ENCODE data around the gene FAM107B.

The FAM107B gene

DNA sequence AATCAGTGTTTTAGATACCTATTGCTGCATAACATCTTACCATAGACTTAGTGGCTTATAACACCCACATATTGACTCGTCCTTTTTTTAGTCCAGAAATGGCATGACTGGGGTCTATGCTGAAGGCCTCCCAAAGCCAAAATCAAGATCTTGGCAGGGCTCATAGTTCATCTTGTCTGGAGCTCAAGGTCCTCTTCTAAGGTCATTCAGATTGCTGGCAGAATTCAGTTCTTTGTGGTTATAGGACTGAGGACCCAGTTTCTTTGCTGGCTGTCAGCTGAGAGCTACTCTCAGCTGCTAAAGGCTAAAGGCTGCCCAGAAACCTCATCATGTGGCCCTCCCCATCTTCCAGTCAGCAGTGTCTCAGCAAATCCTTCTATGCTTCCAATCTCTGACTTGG lies 165.5 kb downstream of the FAM107B start:
- no peak for TF ChIP-seq TEAD4 (IDR thresholded peaks at IDR 0.05)

DNA sequence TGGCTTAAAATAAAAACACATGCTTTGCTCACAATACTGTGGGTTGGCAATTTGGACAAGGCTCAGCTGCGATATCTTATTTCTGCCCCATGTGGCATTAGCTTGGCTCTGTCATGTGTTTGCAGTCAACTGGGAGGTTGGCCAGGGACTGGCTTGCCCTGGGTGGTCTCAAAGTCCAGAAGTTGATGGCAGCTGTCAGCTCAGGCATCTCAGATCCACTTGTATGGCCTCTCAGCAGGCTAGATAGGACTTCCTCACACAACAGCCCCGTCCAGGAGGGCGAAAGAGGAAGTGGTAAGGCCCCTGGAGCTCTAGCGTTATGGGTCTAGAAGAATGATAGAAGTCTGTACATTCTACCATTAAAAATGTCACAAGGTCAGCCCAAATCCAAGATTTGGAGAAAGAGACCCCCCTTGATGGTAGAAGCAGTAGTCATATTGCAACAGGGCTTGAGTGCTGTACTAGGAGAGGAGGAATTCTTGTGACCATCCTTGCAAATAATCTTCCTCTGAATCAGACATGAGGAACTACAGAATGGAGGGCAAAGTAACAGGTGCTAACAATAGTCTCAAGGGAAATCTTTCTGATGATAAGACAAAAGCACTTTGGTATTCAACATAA lies 166.2 kb downstream of the FAM107B start:
- TF ChIP-seq FOXM1 (IDR thresholded peaks at IDR 0.05; ENCODE audit: borderline replicate concordance, low read depth) = no peak
- no peak for TF ChIP-seq ZBTB7A (IDR thresholded peaks at IDR 0.05; ENCODE audit: low read depth)
- TF ChIP-seq NFIC (IDR thresholded peaks at IDR 0.05) = no peak

DNA sequence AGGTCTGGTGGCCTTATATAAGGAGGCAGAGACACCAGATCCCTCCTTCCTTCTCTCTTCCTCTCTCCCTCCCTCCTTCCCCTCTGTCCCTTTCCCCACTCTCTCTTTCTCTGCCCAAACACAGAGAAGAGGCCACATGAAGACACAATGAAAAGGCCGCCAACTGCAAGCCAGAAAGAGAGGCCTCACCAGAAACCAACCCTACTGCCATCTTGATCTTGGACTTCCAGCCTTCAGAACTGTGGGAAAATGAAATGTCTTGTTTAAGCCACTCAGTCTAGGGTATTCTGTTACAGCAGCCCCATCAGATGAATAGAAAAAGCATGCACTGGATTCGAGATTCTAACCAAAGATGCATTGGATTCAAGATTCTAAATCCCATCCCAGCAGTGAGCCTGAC lies 168.1 kb downstream of the FAM107B start:
- no peak for TF ChIP-seq YY1 (IDR thresholded peaks at IDR 0.05; ENCODE audit: low read depth)
- TF ChIP-seq NFIC (IDR thresholded peaks at IDR 0.05) = no peak
- no peak for TF ChIP-seq ZBTB7A (IDR thresholded peaks at IDR 0.05; ENCODE audit: low read depth)
- TF ChIP-seq TEAD4 (IDR thresholded peaks at IDR 0.05) = no peak

DNA sequence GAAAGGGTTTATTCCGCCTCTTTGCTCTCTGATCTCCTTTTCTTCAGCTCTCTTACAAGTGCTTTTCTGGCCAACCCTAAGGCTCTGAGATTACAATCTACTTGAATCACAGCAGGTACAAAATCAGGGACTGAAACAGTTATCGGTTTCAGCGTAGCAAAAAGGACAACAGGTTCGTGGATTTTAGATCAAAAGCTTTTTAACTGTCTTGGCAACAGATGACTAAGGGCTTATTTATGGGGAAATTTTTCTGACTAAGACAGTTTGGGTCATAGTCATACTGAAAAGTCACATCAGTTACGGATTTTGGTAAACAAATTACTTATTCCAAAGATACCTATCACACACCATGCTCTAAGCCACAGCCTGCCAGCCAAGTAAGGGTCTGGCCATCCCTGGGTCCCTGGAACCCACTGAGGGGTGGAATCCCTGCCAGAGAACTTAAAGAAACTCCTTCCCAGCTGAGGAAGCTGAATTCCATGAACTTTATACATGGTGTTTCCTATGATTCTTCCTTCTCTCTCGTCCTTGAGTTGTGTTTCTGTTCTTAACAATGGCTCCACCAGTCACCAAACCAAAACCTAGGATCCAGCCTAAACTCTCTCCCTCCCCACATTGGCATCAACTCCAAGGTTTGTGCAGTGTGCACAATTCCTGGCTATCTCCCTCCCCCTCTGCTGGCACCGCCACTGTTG lies 169.3 kb downstream of the FAM107B start:
- no peak for TF ChIP-seq TEAD4 (IDR thresholded peaks at IDR 0.05)
- no peak for TF ChIP-seq RAD21 (IDR thresholded peaks at IDR 0.05; ENCODE audit: low read depth)
- TF ChIP-seq CREB1 (IDR thresholded peaks at IDR 0.05; ENCODE audit: low read depth) = no peak
- no peak for TF ChIP-seq ZBTB7A (IDR thresholded peaks at IDR 0.05; ENCODE audit: low read depth)
- TF ChIP-seq, protein P1, sequence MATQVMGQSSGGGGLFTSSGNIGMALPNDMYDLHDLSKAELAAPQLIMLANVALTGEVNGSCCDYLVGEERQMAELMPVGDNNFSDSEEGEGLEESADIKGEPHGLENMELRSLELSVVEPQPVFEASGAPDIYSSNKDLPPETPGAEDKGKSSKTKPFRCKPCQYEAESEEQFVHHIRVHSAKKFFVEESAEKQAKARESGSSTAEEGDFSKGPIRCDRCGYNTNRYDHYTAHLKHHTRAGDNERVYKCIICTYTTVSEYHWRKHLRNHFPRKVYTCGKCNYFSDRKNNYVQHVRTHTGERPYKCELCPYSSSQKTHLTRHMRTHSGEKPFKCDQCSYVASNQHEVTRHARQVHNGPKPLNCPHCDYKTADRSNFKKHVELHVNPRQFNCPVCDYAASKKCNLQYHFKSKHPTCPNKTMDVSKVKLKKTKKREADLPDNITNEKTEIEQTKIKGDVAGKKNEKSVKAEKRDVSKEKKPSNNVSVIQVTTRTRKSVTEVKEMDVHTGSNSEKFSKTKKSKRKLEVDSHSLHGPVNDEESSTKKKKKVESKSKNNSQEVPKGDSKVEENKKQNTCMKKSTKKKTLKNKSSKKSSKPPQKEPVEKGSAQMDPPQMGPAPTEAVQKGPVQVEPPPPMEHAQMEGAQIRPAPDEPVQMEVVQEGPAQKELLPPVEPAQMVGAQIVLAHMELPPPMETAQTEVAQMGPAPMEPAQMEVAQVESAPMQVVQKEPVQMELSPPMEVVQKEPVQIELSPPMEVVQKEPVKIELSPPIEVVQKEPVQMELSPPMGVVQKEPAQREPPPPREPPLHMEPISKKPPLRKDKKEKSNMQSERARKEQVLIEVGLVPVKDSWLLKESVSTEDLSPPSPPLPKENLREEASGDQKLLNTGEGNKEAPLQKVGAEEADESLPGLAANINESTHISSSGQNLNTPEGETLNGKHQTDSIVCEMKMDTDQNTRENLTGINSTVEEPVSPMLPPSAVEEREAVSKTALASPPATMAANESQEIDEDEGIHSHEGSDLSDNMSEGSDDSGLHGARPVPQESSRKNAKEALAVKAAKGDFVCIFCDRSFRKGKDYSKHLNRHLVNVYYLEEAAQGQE (IDR thresholded peaks at IDR 0.05; ENCODE audit: low read depth) = no peak
- no peak for TF ChIP-seq NFIC (IDR thresholded peaks at IDR 0.05)
- TF ChIP-seq, protein P2, sequence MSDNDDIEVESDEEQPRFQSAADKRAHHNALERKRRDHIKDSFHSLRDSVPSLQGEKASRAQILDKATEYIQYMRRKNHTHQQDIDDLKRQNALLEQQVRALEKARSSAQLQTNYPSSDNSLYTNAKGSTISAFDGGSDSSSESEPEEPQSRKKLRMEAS (IDR thresholded peaks at IDR 0.05) = no peak
- no peak for TF ChIP-seq EGR1 (IDR thresholded peaks at IDR 0.05)
- no peak for TF ChIP-seq CEBPB (IDR thresholded peaks at IDR 0.05)
- TF ChIP-seq TAF1 (IDR thresholded peaks at IDR 0.05; ENCODE audit: low read depth) = no peak
- TF ChIP-seq FOXM1 (IDR thresholded peaks at IDR 0.05; ENCODE audit: borderline replicate concordance, low read depth) = no peak
- no peak for TF ChIP-seq YY1 (IDR thresholded peaks at IDR 0.05; ENCODE audit: low read depth)
- no peak for TF ChIP-seq TCF12 (IDR thresholded peaks at IDR 0.05; ENCODE audit: low read depth)
- TF ChIP-seq, protein P3, sequence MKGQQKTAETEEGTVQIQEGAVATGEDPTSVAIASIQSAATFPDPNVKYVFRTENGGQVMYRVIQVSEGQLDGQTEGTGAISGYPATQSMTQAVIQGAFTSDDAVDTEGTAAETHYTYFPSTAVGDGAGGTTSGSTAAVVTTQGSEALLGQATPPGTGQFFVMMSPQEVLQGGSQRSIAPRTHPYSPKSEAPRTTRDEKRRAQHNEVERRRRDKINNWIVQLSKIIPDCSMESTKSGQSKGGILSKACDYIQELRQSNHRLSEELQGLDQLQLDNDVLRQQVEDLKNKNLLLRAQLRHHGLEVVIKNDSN (IDR thresholded peaks at IDR 0.05) = no peak

DNA sequence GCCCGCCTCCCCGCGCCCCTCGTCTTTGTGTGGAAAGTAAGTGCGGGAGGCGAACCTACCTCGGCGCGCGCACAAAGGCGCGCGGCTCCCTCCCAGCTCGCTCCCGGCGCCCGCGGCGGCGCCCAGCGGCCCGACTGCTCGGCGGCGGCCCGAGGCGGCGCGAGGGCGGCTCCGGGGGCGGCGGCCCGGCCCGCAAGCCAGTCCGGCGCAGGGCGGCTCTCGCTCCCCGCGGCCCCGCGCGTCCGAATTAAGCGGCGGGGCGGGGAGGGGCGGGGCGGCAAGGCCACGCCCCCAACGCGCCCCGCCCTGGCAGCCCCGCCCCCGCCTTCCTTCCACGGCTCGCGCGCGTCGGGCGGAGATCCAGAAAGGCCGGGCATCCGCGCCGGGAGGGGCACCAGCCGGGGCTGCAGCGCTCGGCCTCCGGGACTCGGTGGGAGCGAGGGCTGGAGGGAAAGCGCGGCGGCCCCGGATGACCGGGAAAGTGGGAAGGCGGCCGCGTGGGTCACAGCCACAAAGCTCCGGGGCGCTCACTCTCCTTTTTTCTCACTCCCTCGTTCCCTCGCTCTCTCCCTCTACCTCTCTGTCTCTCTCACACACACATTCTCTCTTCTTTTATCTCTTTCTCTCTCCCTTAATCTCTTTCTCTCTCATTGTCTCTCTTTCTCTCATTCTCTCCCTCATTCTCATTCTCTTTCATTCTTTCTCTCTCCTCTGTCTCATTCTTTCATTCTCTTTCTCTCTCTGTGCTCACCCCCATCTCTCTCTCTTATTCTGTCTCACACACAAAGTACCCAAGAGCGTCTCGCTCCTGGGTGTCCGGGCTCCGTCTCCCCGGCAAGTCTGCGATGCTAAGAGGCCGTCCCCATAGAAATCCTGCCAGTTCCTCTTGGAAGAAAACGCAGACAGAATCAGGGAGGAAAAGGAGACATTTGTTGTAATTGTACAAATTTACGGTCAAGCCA lies 170.2 kb downstream of the FAM107B start:
- no peak for TF ChIP-seq ZBTB7A (IDR thresholded peaks at IDR 0.05; ENCODE audit: low read depth)
- TF ChIP-seq FOXM1 (IDR thresholded peaks at IDR 0.05; ENCODE audit: borderline replicate concordance, low read depth) = no peak
- no peak for TF ChIP-seq TAF1 (IDR thresholded peaks at IDR 0.05; ENCODE audit: low read depth)
- TF ChIP-seq, protein P1 (IDR thresholded peaks at IDR 0.05; ENCODE audit: low read depth) = no peak
- TF ChIP-seq EGR1 (IDR thresholded peaks at IDR 0.05) = no peak
- TF ChIP-seq CREB1 (IDR thresholded peaks at IDR 0.05; ENCODE audit: low read depth) = no peak
- no peak for TF ChIP-seq YY1 (IDR thresholded peaks at IDR 0.05; ENCODE audit: low read depth)
- TF ChIP-seq, protein P2 (IDR thresholded peaks at IDR 0.05) = no peak
- no peak for TF ChIP-seq EP300 (IDR thresholded peaks at IDR 0.05; ENCODE audit: borderline replicate concordance)
- TF ChIP-seq TCF12 (IDR thresholded peaks at IDR 0.05; ENCODE audit: low read depth) = no peak
- TF ChIP-seq NFIC (IDR thresholded peaks at IDR 0.05) = no peak
- TF ChIP-seq TEAD4 (IDR thresholded peaks at IDR 0.05) = no peak
- TF ChIP-seq RAD21 (IDR thresholded peaks at IDR 0.05; ENCODE audit: low read depth) = no peak
- TF ChIP-seq CEBPB (IDR thresholded peaks at IDR 0.05) = no peak
- TF ChIP-seq, protein P3 (IDR thresholded peaks at IDR 0.05) = no peak
